GM12865 (cell line): ENCODE results near the gene ERP27.

Experiments used
- DNase-seq: peaks from one replicate; pipeline ENCODE4 v3.0.0; 2010; ENCODE audit warnings: low read depth
- H3K4me3 ChIP-seq: 2 replicates; pipeline ENCODE4 v1.5.1; 2011; ENCODE audit warnings: mild to moderate bottlenecking, low read depth, low read length, control low read depth
- TF ChIP-seq, protein P1 (sequence below): IDR thresholded peaks from 2 replicates; pipeline ENCODE4 v1.5.1; 2011; ENCODE audit warnings: low read length, control low read depth, low read depth, inconsistent platforms; ENCODE audit not compliant: insufficient read depth; ENCODE audit errors: missing control alignments

The ERP27 gene

DNA sequence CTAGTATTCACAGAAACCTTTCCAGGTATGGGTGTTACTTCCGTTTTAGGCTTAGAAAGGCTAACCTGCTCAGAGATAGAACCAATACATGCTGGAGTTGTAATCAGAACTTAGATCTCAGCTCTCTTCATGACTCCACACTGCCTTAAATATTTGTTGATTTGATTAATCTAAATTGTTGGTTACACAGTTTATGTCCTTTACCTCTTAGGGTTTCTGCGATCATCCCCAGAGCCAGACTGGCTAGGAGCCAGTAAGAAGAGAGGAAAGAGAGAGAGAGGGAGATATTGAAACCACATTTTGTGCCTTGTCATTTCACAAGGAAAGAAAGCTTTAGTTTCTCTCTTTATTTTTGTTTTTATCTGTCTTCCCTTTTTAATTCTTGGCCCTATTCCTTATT, 35.9 kb downstream of the ERP27 start:
- TF ChIP-seq, protein P1, sequence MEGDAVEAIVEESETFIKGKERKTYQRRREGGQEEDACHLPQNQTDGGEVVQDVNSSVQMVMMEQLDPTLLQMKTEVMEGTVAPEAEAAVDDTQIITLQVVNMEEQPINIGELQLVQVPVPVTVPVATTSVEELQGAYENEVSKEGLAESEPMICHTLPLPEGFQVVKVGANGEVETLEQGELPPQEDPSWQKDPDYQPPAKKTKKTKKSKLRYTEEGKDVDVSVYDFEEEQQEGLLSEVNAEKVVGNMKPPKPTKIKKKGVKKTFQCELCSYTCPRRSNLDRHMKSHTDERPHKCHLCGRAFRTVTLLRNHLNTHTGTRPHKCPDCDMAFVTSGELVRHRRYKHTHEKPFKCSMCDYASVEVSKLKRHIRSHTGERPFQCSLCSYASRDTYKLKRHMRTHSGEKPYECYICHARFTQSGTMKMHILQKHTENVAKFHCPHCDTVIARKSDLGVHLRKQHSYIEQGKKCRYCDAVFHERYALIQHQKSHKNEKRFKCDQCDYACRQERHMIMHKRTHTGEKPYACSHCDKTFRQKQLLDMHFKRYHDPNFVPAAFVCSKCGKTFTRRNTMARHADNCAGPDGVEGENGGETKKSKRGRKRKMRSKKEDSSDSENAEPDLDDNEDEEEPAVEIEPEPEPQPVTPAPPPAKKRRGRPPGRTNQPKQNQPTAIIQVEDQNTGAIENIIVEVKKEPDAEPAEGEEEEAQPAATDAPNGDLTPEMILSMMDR: no peak
- no peak for DNase-seq
- no peak overlapping the region for H3K4me3 ChIP-seq

DNA sequence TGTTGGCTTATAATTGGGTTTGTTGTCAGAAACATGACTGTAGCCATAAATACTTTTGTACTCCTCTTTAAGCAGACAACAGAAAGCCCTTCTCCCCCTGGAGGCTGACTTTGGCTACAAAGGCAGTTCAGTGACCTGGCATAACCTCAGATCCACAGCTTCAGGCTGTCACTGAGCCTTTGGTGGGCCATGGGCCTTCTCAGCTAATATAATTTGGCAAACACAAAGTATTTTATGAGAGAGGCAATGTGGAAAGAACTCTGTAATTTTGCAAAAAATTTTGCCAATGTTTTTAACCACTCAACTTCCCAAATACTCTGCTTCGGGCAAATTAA, 37.1 kb downstream of the ERP27 start:
- TF ChIP-seq, protein P1: no peak
- H3K4me3 ChIP-seq: no peak overlapping the region
- DNase-seq: no peak

DNA sequence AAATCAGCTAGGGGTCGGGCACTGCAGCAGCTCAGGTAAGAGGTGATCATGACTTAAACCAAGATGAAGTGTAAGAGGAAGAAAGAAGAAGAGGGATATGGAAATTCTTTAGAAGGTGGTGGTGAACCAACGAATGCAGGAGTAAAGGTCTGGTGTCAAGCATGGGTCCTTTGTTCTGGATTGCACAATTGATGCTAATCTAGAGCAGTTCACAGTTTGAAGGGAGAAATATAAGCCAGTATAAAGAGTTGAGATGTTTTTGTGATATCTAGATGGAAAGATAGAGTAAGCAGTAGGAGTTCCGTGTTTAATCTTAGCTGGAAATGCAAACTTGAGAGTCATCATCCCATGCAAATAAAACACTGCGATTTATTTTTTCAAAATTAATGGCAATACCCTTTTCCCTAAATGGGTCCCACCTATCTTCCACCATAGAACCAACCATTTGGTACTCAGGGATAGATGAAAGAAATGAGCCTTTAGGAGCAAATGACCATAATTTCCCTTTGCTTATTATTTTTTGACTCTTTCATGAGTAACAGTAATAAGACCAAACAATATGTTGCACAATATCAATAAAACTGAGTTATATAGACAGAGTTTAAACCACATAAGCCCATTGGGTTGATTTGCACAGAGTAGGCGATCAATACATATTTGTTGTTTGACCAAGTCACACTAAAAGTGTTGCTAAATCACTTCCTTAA, 37.7 kb downstream of the ERP27 start:
- DNase-seq: no peak
- TF ChIP-seq, protein P1: no peak

DNA sequence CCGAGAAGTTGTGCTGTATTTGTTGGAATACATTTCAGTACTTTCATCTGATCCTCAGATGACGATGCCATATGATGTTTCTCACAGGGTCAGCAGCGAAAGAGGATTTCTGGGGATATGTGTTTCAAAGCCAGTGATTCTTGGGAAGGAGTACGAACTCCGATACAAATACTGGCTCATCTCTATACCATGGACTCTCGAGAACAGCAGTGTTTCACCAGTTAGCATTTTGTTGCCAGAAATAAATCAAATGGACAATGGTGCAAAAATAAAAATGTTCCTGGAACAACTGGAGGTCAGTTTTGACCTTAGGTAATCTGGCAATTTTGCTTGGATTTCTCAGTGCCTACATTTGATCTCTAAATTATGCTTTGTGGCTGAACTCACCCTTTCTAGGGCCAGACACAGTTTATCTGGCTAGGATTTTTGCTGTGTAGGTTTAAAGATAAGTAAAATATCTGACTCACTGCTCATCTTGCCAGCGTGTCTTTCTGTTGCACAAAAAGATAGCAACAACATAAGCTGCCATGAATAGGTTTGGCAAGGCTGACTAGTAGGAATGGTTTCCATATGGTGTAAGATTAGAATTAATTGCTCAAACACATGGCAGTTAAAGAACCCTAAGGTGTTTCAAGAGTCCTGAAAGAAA, 41.7 kb downstream of the ERP27 start:
- TF ChIP-seq, protein P1: no peak
- DNase-seq: no peak
- H3K4me3 ChIP-seq: no peak overlapping the region

More for the DNA sequence above, 37.7 kb downstream of the ERP27 start:
- no peak overlapping the region for H3K4me3 ChIP-seq

DNA sequence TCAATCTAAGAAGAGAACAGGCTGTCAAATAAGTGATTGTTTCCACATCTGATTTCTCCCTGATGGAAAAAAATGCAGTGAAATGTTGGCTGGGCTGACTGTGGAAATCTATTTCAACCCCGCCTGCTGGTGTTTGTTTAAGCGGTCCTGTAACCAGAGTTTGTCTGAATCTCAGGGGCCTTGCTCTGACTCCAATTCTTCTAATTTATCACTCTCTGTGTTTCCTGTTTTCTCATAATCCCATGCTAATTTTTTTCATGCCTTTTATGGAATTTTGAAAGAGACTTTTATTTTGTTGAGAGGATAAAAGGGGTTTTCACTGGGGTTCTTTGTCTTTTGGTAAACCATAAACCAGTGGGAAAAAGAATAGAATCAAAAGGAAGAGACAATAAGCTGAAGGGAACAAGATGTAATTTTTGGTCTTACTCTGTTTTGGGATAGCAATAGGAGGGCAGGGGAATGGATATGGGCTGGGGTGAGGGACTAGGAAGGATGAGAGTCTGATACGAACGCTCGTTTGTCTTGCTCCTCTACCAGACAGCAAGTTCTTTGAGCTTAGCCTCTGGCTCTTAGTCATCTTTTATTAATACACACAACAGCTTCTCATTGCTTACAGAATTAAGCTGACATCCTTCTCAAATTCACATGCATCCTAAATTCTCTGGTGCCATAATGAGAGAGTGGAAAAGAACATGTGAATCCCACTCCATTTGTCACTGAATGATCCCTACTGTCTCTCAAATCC, 44.7 kb downstream of the ERP27 start:
- TF ChIP-seq, protein P1: no peak
- no peak overlapping the region for H3K4me3 ChIP-seq
- DNase-seq: no peak

DNA sequence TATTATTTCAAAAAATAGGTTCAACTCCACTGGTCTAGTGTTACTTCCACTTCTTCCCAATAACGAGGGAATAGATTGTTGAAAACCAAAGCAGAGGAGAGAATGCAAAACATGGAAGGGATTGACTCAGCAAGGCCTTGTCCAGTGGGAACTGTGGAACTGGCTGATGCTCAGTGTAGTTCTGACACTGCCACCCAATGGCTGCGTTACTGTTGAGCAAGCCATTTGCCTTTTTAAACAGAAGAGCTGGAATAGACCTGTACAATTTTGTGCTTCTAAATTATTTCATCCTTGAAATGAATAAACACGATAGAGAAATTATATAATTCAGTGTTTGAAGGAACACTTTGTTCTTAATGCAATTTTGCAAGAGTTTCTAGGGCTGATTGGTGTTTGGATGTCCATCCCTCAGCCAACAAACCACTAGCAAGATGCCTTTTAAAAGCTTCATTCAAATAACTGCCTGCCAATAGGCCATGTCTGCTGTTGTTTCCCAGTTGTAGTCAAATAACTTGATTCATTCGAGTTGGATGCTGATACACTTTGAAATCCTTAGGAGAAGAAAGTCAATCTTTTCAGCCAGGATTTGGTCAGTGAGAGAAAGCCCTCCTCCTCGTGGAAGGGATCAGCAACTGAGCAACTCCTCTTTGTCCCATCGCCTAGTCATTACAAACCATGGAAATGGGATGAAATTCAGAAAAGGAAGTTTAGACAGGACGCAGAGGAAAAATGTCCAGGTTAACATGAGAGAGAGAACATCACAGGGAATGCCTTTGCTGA, 45.4 kb downstream of the ERP27 start:
- peak; percentile 22 for DNase-seq
- no peak overlapping the region for H3K4me3 ChIP-seq
- TF ChIP-seq, protein P1: no peak
